HEK293T (cell line): ENCODE results near the gene JAZF1.

Experiments
- ELF4 ChIP-seq: fragments of 450-650 bp; IDR thresholded peaks from 2 replicates; pipeline ENCODE4 v1.6.1; 2017; ENCODE audit warnings: antibody characterized with exemption
- FOXA1 ChIP-seq: fragments of 450-650 bp; IDR thresholded peaks from 2 replicates; pipeline ENCODE4 v1.6.1; 2016; ENCODE audit warnings: mild to moderate bottlenecking
- FOXM1 ChIP-seq: fragments of 450-650 bp; IDR thresholded peaks from 2 replicates; pipeline ENCODE4 v1.6.1; 2017; ENCODE audit warnings: mild to moderate bottlenecking, borderline replicate concordance
- L3MBTL2 ChIP-seq: fragments of 450-650 bp; conservative IDR thresholded peaks from 2 replicates; pipeline ENCODE4 v1.6.1; 2016; ENCODE audit warnings: mild to moderate bottlenecking
- SP1 ChIP-seq: fragments of 450-650 bp; IDR thresholded peaks from 2 replicates; pipeline ENCODE4 v1.6.1; 2017
- TARDBP ChIP-seq: fragments of 450-650 bp; IDR thresholded peaks from 2 replicates; pipeline ENCODE4 v1.6.1; 2016
- ZNF384 ChIP-seq: fragments of 450-650 bp; IDR thresholded peaks from 2 replicates; pipeline ENCODE4 v1.6.1; 2016

DNA sequence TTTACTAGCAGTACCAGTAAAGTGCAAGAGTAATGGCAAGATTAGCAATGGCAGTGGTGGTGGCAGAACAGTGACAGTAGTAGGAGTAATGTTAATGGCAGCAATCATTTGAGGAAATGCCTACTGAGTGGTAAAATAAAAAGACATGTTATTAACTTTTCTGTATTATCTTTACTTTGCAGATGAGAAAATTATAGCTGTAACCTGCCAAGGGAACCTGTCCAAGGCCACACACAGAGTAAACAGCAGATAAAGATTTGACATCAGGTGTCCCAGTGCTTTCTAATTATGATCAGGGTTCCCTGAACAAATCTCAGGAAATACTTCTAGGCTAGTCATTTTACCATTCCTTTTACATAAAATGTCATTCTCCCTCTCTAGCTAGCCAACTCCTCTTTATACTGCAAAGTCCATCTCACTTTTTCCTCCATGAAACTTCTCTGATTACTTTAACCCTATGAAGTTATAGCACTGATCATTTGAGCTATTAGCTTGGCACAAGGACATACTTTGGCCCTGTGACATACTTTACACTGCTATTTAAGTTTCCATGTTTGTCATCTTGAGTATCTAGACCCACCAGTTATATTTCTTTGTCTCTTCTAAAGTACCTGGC is 221.6 kb downstream of the JAZF1 start:
- no peak for TF ChIP-seq FOXM1
- TF ChIP-seq ZNF384, result no peak
- no peak for TF ChIP-seq TARDBP
- no peak for TF ChIP-seq ELF4
- no peak for TF ChIP-seq L3MBTL2
- TF ChIP-seq FOXA1, result no peak
- TF ChIP-seq SP1, result no peak
